Measurements from ENCODE around the gene OR12D1.

The OR12D1 gene

DNA sequence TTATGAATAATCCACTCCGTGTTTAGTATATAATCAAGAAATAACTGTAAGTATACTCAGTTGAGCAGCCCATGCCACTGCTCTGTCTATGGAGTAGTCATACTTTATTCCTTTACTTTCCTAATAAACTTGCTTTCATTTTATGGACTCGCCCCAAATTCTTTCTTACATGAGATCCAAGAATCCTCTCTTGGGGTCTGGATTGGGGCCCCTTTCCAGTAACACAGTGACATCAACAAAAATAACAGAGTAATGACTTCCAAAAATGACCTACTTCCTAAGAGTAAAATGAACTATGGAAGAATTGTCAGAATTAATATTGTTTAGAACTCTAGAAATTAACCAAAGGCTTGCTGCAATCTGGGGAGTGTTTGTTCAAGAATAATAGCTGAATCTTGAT is 51.1 kb downstream of the OR12D1 start:
- no peak overlapping the region for H3K9ac ChIP-seq (ENCODE audit: low read length)
- H4K20me1 ChIP-seq (ENCODE audit: insufficient read depth, low read length), result no peaks in the 10 kb centered on the region
- H3K27me3 ChIP-seq (ENCODE audit: insufficient read depth, low read length), result no peaks in the 10 kb centered on the region
- no peak for TF ChIP-seq CTCF (IDR thresholded peaks at IDR 0.05; ENCODE audit: low read length)
- no peaks in the 10 kb centered on the region for H3K9me2 ChIP-seq (ENCODE audit: low read depth, low read length)
- no peaks in the 10 kb centered on the region for H3K36me3 ChIP-seq (ENCODE audit: insufficient read depth, low read length)
- H3K4me3 ChIP-seq (ENCODE audit: low read depth, low read length, poor library complexity, severe bottlenecking), result no peak overlapping the region
- H3K9me3 ChIP-seq (ENCODE audit: low read length), result no peaks in the 10 kb centered on the region
- H3K4me1 ChIP-seq (ENCODE audit: insufficient read depth, low read length, severe bottlenecking), result no peaks in the 10 kb centered on the region
- no peaks in the 10 kb centered on the region for H3K79me2 ChIP-seq (ENCODE audit: insufficient read depth, low read length)
- H3K4me2 ChIP-seq (ENCODE audit: low read length), result no peak overlapping the region
- H3F3A ChIP-seq (ENCODE audit: insufficient read depth, low read length), result no peaks in the 10 kb centered on the region
- no peak overlapping the region for H2AFZ ChIP-seq (ENCODE audit: low read length)
- no peak overlapping the region for H3K27ac ChIP-seq (ENCODE audit: low read depth, low read length, poor library complexity, severe bottlenecking)

DNA sequence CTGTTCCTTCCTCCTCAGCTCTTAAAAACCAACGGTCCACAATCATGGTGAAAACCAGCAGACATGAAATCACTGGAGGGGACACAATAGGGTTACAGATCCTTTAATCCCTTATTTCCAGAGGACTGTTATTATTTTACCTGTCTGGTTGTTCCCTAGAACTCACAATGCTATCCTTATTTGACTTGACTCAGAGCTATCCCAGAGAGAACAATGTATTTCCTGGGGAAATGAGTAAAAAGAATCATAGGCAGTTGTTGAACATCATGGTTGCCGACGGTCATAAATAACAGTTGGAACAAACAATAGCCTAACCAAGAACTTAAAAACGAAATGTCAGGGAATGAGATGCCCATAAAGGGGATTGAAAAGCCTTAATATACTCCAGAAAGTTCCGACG is 51.5 kb downstream of the OR12D1 start:
- Histone ChIP-seq H3F3A (ENCODE audit: insufficient read depth, low read length) (no peaks in the 10 kb centered on the region), H3K4me3 (ENCODE audit: low read depth, low read length, poor library complexity, severe bottlenecking) (no peak overlapping the region), H2AFZ (ENCODE audit: low read length) (no peak overlapping the region), H3K4me2 (ENCODE audit: low read length) (no peak overlapping the region), H3K36me3 (ENCODE audit: insufficient read depth, low read length) (no peaks in the 10 kb centered on the region), H3K27ac (ENCODE audit: low read depth, low read length, poor library complexity, severe bottlenecking) (no peak overlapping the region), H3K9ac (ENCODE audit: low read length) (no peak overlapping the region), H3K9me2 (ENCODE audit: low read depth, low read length) (no peaks in the 10 kb centered on the region), H3K79me2 (ENCODE audit: insufficient read depth, low read length) (no peaks in the 10 kb centered on the region), H3K27me3 (ENCODE audit: insufficient read depth, low read length) (no peaks in the 10 kb centered on the region), H3K9me3 (ENCODE audit: low read length) (no peaks in the 10 kb centered on the region), H3K4me1 (ENCODE audit: insufficient read depth, low read length, severe bottlenecking) (no peaks in the 10 kb centered on the region), H4K20me1 (ENCODE audit: insufficient read depth, low read length) (no peaks in the 10 kb centered on the region)
- TF ChIP-seq EZH2 (IDR thresholded peaks at IDR 0.05; ENCODE audit: borderline replicate concordance, low read length) (no peak), CTCF (IDR thresholded peaks at IDR 0.05; ENCODE audit: low read length) (no peak)

Measured in OCI-LY1 (cell line).